ENCODE data around the gene PDE4B. TPM values are rescaled to one million over a fixed set of nuclear protein-coding genes. Genes with fewer than 3 reads are reported as not detected.

Gene PDE4B
- total RNA-seq, 1 donor from 2014 or later = 29.0 TPM

GRCh38 chr1:66231681-66232463, 439.2 kb downstream of the PDE4B start:
- intact Hi-C loops (cut with DNase I) = no loop called here
- TF ChIP-seq POLR2AphosphoS5 (IDR thresholded peaks at IDR 0.05; ENCODE audit: insufficient read depth in 1 of 2, low read depth in 1 of 2) (no peak), POLR2A (IDR thresholded peaks at IDR 0.05) (no peak), CTCF (IDR thresholded peaks at IDR 0.05) (no peak)
- DNase-seq (ENCODE audit: extremely low spot score in 2 of 2) = no peak
- H3K4me1 ChIP-seq = no peaks in the 10 kb centered on the region
- H3K27me3 ChIP-seq = no peaks in the 10 kb centered on the region
- H3K4me3 ChIP-seq = no peak overlapping the region
- no peaks in the 10 kb centered on the region for H3K9me3 ChIP-seq
- no peak overlapping the region for H3K27ac ChIP-seq
- H3K36me3 ChIP-seq = no peaks in the 10 kb centered on the region

- Histone ChIP-seq H3K9me3 (no peaks in the 10 kb centered on the region), H3K27ac (no peak overlapping the region), H3K27me3 (no peaks in the 10 kb centered on the region), H3K4me3 (no peak overlapping the region), H3K36me3 (no peaks in the 10 kb centered on the region), H3K4me1 (no peaks in the 10 kb centered on the region)
- DNase-seq (ENCODE audit: extremely low spot score in 2 of 2) = no peak
- intact Hi-C loops (cut with DNase I) = no loop called here
- no peak for TF ChIP-seq POLR2A (IDR thresholded peaks at IDR 0.05)
- no peak for TF ChIP-seq POLR2AphosphoS5 (IDR thresholded peaks at IDR 0.05; ENCODE audit: insufficient read depth in 1 of 2, low read depth in 1 of 2)
- no peak for TF ChIP-seq CTCF (IDR thresholded peaks at IDR 0.05)
Observed at GRCh38 chr1:66237042-66237441, 444.3 kb downstream of the PDE4B start.

- intact Hi-C loops (cut with DNase I) = no loop called here
- Histone ChIP-seq H3K27me3 (no peaks in the 10 kb centered on the region), H3K27ac (no peak overlapping the region), H3K9me3 (no peaks in the 10 kb centered on the region), H3K4me1 (no peaks in the 10 kb centered on the region), H3K4me3 (no peak overlapping the region), H3K36me3 (no peaks in the 10 kb centered on the region)
- TF ChIP-seq POLR2A (IDR thresholded peaks at IDR 0.05) = no peak
- TF ChIP-seq POLR2AphosphoS5 (IDR thresholded peaks at IDR 0.05; ENCODE audit: insufficient read depth in 1 of 2, low read depth in 1 of 2) = no peak
- TF ChIP-seq CTCF (IDR thresholded peaks at IDR 0.05) = no peak
- no peak for DNase-seq (ENCODE audit: extremely low spot score in 2 of 2)
Observed at GRCh38 chr1:66237722-66238479, 445.2 kb downstream of the PDE4B start.

- H3K27me3 ChIP-seq = no peaks in the 10 kb centered on the region
- H3K9me3 ChIP-seq = no peaks in the 10 kb centered on the region
- no peak for DNase-seq (ENCODE audit: extremely low spot score in 2 of 2)
- intact Hi-C loops (cut with DNase I) = no loop called here
- no peak overlapping the region for H3K27ac ChIP-seq
- no peaks in the 10 kb centered on the region for H3K36me3 ChIP-seq
- TF ChIP-seq POLR2A (IDR thresholded peaks at IDR 0.05) (no peak), POLR2AphosphoS5 (IDR thresholded peaks at IDR 0.05; ENCODE audit: insufficient read depth in 1 of 2, low read depth in 1 of 2) (no peak), CTCF (IDR thresholded peaks at IDR 0.05) (no peak)
- no peak overlapping the region for H3K4me3 ChIP-seq
- no peaks in the 10 kb centered on the region for H3K4me1 ChIP-seq
Observed at GRCh38 chr1:66239834-66240233, 447.1 kb downstream of the PDE4B start.

Data from vagina (tissue), 2 donors.